Gastrocnemius medialis (tissue), 4 donors: Measurements from ENCODE around the gene ROPN1L. TPM values are rescaled to one million over a fixed set of nuclear protein-coding genes. Genes with fewer than 3 reads are reported as not detected.

Experiments used
- ATAC-seq, 2 donors: fragments of 150-250 bp; one replicate each; pipeline ENCODE4 v1.9.1; 2016
- DNase-seq, 2 donors: peaks; one replicate each; pipeline ENCODE4 v3.0.0-alpha.2; 2019
- H3K27ac ChIP-seq, 4 donors: fragments of 200-600 bp; sonication (generic); 1 replicate in 1 of 4; 2 replicates in 3 of 4; pipeline ENCODE4 v1.5.1; 2016 to 2018; ENCODE audit warnings: mild to moderate bottlenecking in 2 of 4, moderate library complexity in 1 of 4
- H3K27me3 ChIP-seq, 3 donors: fragments of 200-600 bp; sonication (generic) in 2 of 3; 1 replicate in 1 of 3; 2 replicates in 2 of 3; pipeline versions ENCODE4 v1.5.1 to v1.6.0; 2016 to 2019; ENCODE audit warnings: mild to moderate bottlenecking in 1 of 3, moderate library complexity in 1 of 3
- H3K36me3 ChIP-seq, 2 donors: fragments of 200-600 bp; sonication (generic) in 1 of 2; one replicate each; pipeline ENCODE4 v1.5.1; 2017 to 2018
- H3K4me1 ChIP-seq, 2 donors: fragments of 200-600 bp; sonication (generic) in 1 of 2; one replicate each; pipeline ENCODE4 v1.5.1; 2016 to 2017; ENCODE audit warnings: mild to moderate bottlenecking in 2 of 2
- H3K4me3 ChIP-seq, 4 donors: fragments of 200-600 bp; sonication (generic) in 3 of 4; 1 replicate in 1 of 4; 2 replicates in 3 of 4; pipeline ENCODE4 v1.5.1; 2016 to 2019; ENCODE audit warnings: mild to moderate bottlenecking in 2 of 4
- H3K9me3 ChIP-seq, 3 donors: fragments of 200-600 bp; sonication (generic) in 2 of 3; 1 replicate in 1 of 3; 2 replicates in 2 of 3; pipeline ENCODE4 v1.5.1; 2016 to 2019
- POLR2A ChIP-seq, 2 donors: fragments of 450-650 bp; IDR thresholded peaks; one replicate each; pipeline ENCODE4 v1.6.1; 2017; ENCODE audit warnings: antibody characterized with exemption in 2 of 2, mild to moderate bottlenecking in 2 of 2, moderate library complexity in 2 of 2
- in situ Hi-C, 4 donors: fragments of 200-750 bp; cut with MboI; loops; one replicate each; pipeline versions ENCODE4 v1.15.0 to v1.8.0; 2017; ENCODE audit warnings: low sequenced_read_pairs in 4 of 4
- intact Hi-C: fragments of 100-400 bp; cut with DNase I; formaldehyde crosslinking; loops from one replicate; pipeline ENCODE4 v1.15.1; 2023; ENCODE audit warnings: low total_unique reads
- total RNA-seq, 4 donors: library from RNA; depleted of rRNA; stranded (reverse); fragments of >200 nt; gene quantifications; one replicate each; pipeline versions ENCODE4 v1.1.0 to v1.2.3, GENCODE V29; 2016
- TF ChIP-seq, protein P1 (sequence below), 5 experiments: fragments of 450-650 bp in 3 of 5; fragments of 200-600 bp in 2 of 5; sonication (generic) in 2 of 5; IDR thresholded peaks in 4 of 5; conservative IDR thresholded peaks in 1 of 5; 1 replicate in 4 of 5; 2 replicates in 1 of 5; pipeline ENCODE4 v1.5.1; 2016 to 2019; ENCODE audit warnings: antibody characterized with exemption in 5 of 5, mild to moderate bottlenecking in 3 of 5, moderate library complexity in 3 of 5

Gene ROPN1L
- total RNA-seq, 4 donors from 2014 or later: 0.46 TPM; not detected in 3

DNA sequence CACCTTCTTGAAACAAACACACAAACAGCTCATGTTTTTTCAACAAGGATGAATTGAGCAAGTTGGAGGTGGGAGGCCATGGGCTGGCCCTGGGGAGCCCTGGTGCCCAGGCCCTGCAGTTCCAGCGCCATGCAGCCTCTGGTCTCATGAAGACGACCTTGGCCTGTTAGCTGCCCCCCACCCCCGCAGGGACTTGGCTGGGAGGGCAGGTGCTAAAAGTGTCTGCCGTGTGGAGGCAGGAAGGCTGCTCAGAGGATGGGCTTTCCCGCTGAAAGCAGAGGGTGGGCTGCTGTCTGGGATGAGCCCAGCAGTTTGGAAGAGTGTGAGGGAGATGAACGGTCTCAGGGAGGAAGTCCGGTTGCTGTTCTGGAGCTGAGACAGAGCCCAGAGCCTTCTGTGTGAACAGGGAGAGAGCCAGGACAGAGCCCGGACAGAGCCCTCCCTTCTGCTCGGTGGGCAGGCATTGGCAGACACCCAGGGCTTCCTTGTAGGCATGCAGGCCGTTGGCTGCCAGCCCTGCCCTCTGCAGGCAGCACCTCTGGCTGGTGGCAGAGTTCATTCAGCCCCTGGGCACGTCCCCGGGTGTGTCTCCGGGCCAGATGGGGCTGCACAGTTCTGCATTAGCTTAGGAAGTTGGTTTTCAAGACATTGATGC is 18.7 kb downstream of the ROPN1L start:
- H3K36me3 ChIP-seq: no peaks in the 10 kb centered on the region
- no peaks in the 10 kb centered on the region for H3K4me1 ChIP-seq
- no peak overlapping the region for H3K27ac ChIP-seq
- TF ChIP-seq POLR2A (IDR thresholded peaks at IDR 0.05): no peak
- TF ChIP-seq, protein P1, sequence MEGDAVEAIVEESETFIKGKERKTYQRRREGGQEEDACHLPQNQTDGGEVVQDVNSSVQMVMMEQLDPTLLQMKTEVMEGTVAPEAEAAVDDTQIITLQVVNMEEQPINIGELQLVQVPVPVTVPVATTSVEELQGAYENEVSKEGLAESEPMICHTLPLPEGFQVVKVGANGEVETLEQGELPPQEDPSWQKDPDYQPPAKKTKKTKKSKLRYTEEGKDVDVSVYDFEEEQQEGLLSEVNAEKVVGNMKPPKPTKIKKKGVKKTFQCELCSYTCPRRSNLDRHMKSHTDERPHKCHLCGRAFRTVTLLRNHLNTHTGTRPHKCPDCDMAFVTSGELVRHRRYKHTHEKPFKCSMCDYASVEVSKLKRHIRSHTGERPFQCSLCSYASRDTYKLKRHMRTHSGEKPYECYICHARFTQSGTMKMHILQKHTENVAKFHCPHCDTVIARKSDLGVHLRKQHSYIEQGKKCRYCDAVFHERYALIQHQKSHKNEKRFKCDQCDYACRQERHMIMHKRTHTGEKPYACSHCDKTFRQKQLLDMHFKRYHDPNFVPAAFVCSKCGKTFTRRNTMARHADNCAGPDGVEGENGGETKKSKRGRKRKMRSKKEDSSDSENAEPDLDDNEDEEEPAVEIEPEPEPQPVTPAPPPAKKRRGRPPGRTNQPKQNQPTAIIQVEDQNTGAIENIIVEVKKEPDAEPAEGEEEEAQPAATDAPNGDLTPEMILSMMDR (IDR thresholded peaks at IDR 0.05 in 4 of 5, conservative IDR thresholded peaks at IDR 0.05 in 1 of 5): no peak
- H3K9me3 ChIP-seq: no peaks in the 10 kb centered on the region
- ATAC-seq (no peak), DNase-seq (no peak)
- H3K4me3 ChIP-seq: no peak overlapping the region
- intact Hi-C loops (no loop called here), in situ Hi-C loops (no loop called here)
- no peaks in the 10 kb centered on the region for H3K27me3 ChIP-seq

DNA sequence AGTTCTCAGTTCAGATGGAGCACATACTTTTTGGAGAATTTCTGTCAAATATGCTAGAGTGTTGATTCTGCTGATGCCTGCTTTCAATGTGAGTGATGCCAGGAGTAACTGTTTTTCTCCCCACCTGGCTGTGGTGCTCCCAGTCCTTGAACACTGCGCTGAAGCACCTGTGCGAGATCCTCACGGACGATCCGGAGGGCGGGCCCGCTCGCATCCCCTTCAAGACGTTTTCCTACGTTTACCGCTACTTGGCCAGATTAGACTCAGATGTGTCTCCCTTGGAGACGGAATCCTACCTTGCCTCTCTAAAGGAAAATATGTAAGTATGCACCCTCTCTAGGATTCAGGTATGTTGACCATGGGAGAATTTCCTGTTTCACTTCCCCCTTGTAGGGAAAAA is 19.4 kb downstream of the ROPN1L start:
- in situ Hi-C loops: no loop called here
- Histone ChIP-seq H3K27me3 (no peaks in the 10 kb centered on the region), H3K4me3 (no peak overlapping the region), H3K27ac (no peak overlapping the region), H3K9me3 (no peaks in the 10 kb centered on the region), H3K36me3 (no peaks in the 10 kb centered on the region), H3K4me1 (no peaks in the 10 kb centered on the region)
- intact Hi-C loops: no loop called here
- TF ChIP-seq POLR2A (IDR thresholded peaks at IDR 0.05): no peak
- TF ChIP-seq, protein P1 (IDR thresholded peaks at IDR 0.05 in 4 of 5, conservative IDR thresholded peaks at IDR 0.05 in 1 of 5): no peak
- ATAC-seq: no peak
- no peak for DNase-seq

DNA sequence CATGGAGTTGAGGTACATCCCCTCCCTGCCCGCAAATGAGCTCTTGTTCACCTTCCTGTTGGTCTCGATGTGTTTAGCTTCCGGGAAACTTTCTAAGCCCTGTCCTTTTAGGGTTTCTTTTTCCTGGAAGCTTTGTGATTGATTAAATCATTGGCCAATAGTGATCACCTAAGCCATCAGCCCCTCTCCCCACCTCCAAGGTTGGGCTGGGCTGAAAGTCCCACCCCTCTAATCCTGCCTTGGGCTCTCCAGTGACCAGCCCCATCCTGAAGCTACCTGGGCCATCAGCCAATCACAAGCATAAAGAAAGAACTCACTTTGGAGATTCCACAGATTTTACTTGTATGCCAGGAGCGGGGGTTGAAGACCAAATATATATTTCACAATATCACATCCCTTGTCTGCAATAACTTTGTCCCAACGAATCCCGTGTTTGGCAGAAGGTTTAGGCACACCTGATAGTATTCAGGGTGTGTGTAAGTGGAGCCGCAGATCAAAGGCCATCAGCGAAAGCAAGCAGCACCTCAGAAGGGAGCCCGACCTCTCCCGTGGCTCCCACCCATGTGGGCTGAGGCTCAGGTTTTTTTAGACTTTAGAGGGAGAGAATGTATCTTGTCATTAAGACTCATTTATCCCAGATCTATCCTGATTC is 20.4 kb downstream of the ROPN1L start:
- in situ Hi-C loops (no loop called here), intact Hi-C loops (no loop called here)
- Histone ChIP-seq H3K9me3 (no peaks in the 10 kb centered on the region), H3K27ac (no peak overlapping the region), H3K4me1 (no peaks in the 10 kb centered on the region), H3K4me3 (no peak overlapping the region), H3K36me3 (no peaks in the 10 kb centered on the region), H3K27me3 (no peaks in the 10 kb centered on the region)
- ATAC-seq (no peak), DNase-seq (no peak)
- TF ChIP-seq, protein P1 (IDR thresholded peaks at IDR 0.05 in 4 of 5, conservative IDR thresholded peaks at IDR 0.05 in 1 of 5): no peak
- TF ChIP-seq POLR2A (IDR thresholded peaks at IDR 0.05): no peak

DNA sequence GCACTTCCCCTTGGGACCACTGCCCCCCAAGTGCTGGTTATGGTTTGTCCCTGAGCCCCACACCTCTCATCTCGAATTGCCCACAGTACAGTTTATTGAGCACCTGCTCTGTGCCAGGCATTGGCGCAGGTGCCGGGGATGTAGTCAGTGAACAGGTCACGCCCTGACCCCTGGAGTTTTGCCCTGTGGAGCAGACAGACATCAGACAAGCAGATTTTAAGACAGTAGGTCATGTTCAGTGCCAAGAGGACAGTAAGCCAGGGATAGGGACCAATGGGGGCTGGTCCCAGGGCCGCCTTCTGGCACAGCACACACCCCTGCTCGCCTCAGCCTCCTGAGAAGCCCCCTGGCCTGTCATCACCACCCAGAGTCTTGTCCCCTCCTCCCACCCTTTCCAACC is 21.9 kb downstream of the ROPN1L start:
- no peaks in the 10 kb centered on the region for H3K4me1 ChIP-seq
- no peaks in the 10 kb centered on the region for H3K36me3 ChIP-seq
- DNase-seq (no peak), ATAC-seq (no peak)
- intact Hi-C loops (no loop called here), in situ Hi-C loops (no loop called here)
- TF ChIP-seq POLR2A (IDR thresholded peaks at IDR 0.05): no peak
- TF ChIP-seq, protein P1 (IDR thresholded peaks at IDR 0.05 in 4 of 5, conservative IDR thresholded peaks at IDR 0.05 in 1 of 5): no peak
- no peaks in the 10 kb centered on the region for H3K9me3 ChIP-seq
- H3K4me3 ChIP-seq: no peak overlapping the region
- H3K27me3 ChIP-seq: no peaks in the 10 kb centered on the region
- H3K27ac ChIP-seq: no peak overlapping the region
